GM12874 (cell line): Measurements from ENCODE around the gene CKS2.

Source experiments
- TF ChIP-seq, protein P1 (sequence below): IDR thresholded peaks from 2 replicates; pipeline ENCODE4 v1.5.1; 2011; ENCODE audit warnings: low read depth, mild to moderate bottlenecking, control low read depth, low read length, moderate library complexity; ENCODE audit not compliant: insufficient read depth

CKS2 gene

DNA sequence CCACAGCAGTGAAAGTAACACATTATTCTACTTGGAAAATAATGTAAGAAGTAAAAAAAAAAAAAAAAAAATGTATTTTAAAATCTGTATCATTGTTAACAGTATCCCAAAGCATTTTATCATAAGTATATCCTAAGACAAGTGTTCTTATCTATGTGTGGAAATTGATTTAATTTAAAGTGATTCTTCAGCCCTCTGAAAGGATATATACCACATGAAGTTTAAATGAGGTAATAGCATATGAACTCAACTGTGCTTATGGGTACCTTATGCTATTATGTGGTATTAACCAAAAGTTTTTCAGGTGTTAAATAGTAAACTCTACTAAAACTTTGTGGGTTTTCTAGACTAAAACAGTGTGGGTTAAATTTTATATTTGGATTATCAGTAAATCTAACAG, 4.5 kb downstream of the CKS2 start:
- TF ChIP-seq, protein P1, sequence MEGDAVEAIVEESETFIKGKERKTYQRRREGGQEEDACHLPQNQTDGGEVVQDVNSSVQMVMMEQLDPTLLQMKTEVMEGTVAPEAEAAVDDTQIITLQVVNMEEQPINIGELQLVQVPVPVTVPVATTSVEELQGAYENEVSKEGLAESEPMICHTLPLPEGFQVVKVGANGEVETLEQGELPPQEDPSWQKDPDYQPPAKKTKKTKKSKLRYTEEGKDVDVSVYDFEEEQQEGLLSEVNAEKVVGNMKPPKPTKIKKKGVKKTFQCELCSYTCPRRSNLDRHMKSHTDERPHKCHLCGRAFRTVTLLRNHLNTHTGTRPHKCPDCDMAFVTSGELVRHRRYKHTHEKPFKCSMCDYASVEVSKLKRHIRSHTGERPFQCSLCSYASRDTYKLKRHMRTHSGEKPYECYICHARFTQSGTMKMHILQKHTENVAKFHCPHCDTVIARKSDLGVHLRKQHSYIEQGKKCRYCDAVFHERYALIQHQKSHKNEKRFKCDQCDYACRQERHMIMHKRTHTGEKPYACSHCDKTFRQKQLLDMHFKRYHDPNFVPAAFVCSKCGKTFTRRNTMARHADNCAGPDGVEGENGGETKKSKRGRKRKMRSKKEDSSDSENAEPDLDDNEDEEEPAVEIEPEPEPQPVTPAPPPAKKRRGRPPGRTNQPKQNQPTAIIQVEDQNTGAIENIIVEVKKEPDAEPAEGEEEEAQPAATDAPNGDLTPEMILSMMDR: no peak

GRCh38 chr9:89317282-89317681, 6.3 kb downstream of the CKS2 start:
- TF ChIP-seq, protein P1: no peak

DNA sequence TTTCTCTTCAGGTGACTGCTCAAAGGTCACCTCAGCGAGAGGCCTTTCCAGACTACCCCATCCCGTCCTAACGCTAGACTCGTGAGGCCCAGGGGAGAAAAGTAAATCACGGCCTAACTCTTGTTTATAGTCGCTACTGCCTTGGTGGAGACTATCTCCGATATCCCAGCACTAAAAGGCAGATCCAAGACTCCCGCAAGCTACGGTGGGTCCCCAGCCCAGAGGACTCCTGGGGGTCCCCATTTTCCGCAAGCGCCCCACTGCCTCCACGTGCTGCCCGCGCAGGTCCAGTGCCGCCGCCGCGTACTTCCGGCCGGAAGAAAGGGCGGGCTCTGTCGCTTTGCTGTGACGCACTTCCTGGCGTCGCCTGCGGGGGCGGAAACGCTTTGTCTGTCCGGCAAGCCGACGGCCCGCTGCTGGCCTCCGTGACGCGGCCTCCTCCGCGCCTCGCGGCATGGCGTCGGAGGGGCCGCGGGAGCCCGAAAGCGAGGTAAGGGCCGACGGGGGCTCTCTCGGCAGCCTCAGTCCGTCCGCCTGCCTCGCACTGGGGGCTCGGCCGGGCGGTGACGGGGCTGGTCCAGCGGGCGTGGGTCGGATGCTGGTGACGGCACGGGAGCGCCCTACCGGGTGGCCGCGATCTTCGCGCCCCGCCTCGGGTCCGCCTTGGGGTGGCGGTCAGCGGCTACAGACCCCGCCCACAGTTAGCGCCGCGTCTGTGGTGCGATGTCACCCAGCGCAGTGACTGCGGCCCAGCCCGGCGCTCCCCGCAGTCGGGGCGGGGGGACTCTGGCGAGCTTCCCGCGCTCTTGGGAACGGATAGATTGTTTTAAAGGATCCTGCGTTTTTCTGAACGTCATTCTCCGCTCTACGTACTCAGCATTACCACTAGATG, 7.4 kb downstream of the CKS2 start, which contains the start of gene SECISBP2:
TSS of gene SECISBP2 (plus strand) at position 378 of the 892 bp plus-strand sequence. CDS start at position 455, 77 bp downstream.
- TF ChIP-seq, protein P1: peak; percentile 67

DNA sequence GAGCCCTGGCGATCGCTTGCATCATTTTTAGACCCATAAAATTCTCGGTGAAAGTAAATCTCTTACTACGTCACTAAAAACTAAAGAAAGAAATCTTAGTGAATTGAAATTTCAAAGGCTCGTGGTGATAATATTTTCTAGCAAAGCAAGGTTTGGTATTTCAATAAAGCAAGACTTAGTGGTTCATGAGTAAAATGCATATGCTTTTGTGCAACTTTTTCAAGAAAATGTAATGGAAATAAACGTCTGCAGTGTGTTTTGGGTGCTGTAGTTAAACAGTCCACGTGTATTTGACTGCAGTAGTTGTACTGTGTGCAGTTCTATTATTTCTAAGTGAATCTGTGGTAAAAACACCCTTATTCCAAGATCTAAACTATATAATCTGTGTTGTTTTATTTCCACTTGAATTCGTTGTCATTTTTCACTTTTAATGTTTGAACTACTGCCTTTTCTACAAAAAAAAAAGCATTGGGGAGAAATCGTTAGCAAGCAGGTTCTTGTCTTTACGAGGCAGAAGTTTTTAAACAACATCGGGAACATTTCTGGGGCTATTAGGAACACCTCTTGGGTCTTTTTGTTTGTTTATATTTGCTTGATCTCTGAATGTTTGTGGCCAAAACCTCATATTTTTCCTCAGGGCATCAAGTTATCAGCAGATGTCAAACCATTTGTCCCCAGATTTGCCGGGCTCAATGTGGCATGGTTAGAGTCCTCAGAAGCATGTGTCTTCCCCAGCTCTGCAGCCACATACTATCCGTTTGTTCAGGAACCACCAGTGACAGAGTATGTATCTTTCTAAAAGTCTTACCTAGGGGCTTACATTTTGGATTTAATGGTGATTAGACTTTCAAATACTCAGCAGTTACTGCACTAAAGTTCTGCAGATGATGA, 8.3 kb downstream of the CKS2 start:
- TF ChIP-seq, protein P1: no peak

DNA sequence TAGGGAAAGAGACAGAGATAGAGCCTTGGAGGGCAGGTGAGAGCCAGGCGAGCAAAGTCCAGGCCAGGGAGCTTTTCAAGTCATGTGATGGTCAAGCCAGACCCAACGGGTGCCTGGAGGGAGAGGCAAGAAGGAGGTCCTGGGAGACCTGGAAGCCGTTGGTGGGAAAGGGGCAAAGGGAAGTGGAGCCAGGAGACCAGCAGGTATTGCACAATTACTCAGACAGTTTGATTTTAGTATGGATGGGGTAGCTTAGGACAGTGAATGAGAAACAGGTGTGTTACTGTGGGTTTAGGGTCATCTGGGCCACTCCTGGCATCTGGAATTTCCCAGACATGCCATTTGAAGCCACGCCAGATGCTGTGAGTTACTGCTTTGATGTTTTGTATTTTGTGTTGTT, 12.4 kb downstream of the CKS2 start:
- TF ChIP-seq, protein P1: no peak

DNA sequence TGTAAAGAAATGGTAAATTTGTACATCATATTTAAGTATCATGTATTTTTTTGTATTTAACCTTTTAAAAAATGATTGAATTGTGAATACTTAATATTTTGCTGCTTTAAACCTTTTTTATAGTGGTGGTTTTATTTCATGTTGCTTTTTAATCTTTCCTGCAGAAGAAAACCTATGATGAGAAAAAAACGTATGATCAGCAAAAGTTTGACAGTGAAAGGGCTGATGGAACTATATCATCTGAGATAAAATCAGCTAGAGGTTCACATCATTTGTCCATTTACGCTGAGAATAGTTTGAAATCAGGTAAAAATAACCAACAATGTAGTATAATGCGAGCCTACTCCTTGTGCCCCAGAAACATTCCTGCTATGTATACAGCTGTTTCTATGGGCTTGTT, 14.7 kb downstream of the CKS2 start:
- TF ChIP-seq, protein P1: no peak

DNA sequence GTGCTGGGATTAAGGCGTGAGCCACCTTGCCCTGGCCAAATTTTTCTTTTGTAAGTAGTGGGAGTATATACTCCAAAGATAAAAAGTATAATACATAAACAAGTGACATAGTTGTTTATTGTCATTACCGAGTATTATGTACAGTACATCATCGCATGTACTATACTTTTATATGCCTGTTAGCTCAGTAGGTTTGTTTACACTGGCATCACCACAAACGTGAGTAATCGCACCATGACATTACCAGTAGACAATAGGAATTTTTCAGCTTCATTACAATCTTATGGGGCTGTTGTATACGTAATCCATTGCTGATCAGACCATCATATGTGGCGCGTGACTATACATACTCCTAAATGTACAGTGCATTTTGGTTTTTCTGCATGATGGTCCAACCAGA, 17.1 kb downstream of the CKS2 start:
- TF ChIP-seq, protein P1: no peak
